Measurements from ENCODE around the gene ITPR2. TPM values are rescaled to one million over a fixed set of nuclear protein-coding genes. Genes with fewer than 3 reads are reported as not detected.
A peak's percentile ranks its signal among the peaks of the same experiment; 100 is the strongest.

Gene ITPR2
- total RNA-seq, 4 donors from 2014 or later, result 32.6 to 49.8 (median 39.9) TPM

DNA sequence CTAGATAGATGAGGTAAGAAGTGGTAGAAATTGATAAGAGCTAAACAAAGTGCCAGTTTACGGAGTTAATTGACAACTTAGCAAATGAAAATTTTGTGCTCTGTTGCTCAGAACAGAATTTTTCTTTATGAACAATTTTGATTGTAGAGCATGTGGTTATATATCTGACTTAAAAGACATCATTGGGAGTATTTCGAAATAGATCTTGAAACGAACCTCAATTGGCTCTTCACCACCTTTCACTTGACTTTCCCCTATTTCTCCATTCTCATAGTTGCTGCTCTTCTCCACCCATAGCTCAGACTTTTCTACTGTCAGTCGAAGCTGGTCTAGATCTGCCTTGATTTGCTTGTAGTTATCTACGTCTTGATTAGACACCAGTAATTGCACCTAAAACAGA, 212.1 kb downstream of the ITPR2 start:
- TF ChIP-seq, protein P1, sequence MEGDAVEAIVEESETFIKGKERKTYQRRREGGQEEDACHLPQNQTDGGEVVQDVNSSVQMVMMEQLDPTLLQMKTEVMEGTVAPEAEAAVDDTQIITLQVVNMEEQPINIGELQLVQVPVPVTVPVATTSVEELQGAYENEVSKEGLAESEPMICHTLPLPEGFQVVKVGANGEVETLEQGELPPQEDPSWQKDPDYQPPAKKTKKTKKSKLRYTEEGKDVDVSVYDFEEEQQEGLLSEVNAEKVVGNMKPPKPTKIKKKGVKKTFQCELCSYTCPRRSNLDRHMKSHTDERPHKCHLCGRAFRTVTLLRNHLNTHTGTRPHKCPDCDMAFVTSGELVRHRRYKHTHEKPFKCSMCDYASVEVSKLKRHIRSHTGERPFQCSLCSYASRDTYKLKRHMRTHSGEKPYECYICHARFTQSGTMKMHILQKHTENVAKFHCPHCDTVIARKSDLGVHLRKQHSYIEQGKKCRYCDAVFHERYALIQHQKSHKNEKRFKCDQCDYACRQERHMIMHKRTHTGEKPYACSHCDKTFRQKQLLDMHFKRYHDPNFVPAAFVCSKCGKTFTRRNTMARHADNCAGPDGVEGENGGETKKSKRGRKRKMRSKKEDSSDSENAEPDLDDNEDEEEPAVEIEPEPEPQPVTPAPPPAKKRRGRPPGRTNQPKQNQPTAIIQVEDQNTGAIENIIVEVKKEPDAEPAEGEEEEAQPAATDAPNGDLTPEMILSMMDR (IDR thresholded peaks at IDR 0.05), result no peak
- TF ChIP-seq EP300 (IDR thresholded peaks at IDR 0.05) (no peak), POLR2A (IDR thresholded peaks at IDR 0.05) (no peak)
- no peaks in the 10 kb centered on the region for H3K9me3 ChIP-seq
- no peaks in the 10 kb centered on the region for H3K4me1 ChIP-seq
- DNase-seq (ENCODE audit: low spot score in 2 of 2), result no peak
- H3K36me3 ChIP-seq, result peaks cover 0 to 22% (median 0%) of the 10 kb centered on the region in 3 donors
- WGBS, 2 donors, result 93 to 96% methylated on average over 5 of the region's 5 CpGs
- no peak overlapping the region for H3K27ac ChIP-seq
- no peak overlapping the region for H3K4me3 ChIP-seq
- no peaks in the 10 kb centered on the region for H3K27me3 ChIP-seq

DNA sequence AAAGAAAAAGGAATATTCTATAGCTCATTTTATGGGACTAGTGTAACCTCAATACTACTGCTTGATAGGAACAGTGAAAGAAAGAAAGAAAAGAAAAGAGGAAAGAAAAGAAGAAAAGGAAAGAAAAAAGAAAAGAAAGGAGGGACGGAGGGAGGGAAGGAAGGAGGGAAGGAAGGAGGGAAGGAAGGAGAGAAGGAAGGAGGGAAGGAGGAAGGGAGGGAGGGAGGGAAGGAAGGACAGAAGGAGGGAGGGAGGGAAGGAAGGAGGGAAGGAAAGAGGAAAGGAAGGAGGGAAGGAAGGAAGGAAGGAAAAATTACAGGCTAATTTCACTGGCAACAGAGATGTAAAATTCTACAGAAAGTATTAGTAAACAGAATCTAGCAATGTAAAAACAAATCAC, 215.5 kb downstream of the ITPR2 start:
- Histone ChIP-seq H3K27ac (no peak overlapping the region), H3K36me3 (peaks cover 0 to 19% (median 0%) of the 10 kb centered on the region in 3 donors), H3K4me1 (no peaks in the 10 kb centered on the region), H3K9me3 (no peaks in the 10 kb centered on the region), H3K27me3 (no peaks in the 10 kb centered on the region), H3K4me3 (no peak overlapping the region)
- 89 to 96% methylated on average over 1 of the region's 1 CpG for WGBS, 2 donors
- DNase-seq (ENCODE audit: low spot score in 2 of 2), result no peak
- TF ChIP-seq POLR2A (IDR thresholded peaks at IDR 0.05), result no peak

DNA sequence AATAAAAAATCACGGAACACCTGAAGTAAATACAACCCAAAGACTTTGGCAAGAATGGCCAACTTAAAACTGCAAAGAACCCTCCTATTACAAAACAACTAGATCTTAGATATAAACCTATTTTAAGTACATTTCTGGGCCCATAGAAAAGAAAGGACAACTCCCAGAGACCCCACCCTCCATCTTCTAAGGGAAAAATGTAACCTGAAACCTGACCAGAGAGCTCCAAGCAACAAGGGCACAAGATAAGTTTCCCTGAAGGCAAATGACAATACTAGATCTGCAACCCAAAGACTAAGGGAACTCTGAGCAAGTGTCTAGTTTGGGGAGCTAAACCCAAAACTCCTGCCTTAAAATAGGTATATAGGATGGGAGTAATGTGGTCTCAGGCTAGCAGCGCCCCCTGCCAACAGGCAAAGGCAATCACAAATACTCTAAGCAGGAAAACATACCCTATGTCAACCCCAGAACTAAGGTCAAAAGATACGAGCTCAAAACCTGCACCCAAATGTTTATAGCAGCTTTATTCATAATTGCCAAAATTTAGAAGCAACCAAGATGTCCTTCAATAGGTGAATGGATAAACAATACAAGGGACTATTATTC, 218.9 kb downstream of the ITPR2 start:
- Histone ChIP-seq H3K4me3 (no peak overlapping the region), H3K4me1 (no peaks in the 10 kb centered on the region), H3K27ac (no peak overlapping the region), H3K36me3 (no peaks in the 10 kb centered on the region), H3K27me3 (no peaks in the 10 kb centered on the region), H3K9me3 (no peaks in the 10 kb centered on the region)
- no peak for TF ChIP-seq EP300 (IDR thresholded peaks at IDR 0.05)
- TF ChIP-seq POLR2A (IDR thresholded peaks at IDR 0.05), result no peak
- TF ChIP-seq, protein P1 (IDR thresholded peaks at IDR 0.05), result peak in 4 of 5 experiments; percentile 24 to 46 (median 36)
- 50 to 53% methylated on average over 3 of the region's 3 CpGs for WGBS, 2 donors
- no peak for DNase-seq (ENCODE audit: low spot score in 2 of 2)

DNA sequence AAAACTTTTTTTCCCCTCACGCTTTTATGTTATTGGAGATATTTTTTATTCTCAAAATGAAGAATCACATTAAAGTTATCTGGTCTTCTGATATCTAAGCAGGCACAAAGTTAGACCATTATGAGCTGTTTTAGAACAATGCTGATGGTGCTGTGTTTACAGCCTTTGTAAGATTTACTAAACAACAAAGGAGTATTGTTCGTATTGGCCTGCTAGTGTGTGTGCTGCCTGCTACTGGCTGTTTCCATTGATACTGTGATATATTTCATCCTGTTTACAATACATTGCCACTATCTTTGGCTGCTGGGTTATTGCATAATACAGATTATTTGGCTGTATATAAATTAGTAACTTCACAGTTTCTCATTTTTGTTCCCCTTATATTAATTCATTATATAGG, 220.8 kb downstream of the ITPR2 start:
- Histone ChIP-seq H3K27ac (peak overlapping the region in 2 of 4 donors; percentile 40 to 60), H3K4me1 (no peaks in the 10 kb centered on the region), H3K36me3 (no peaks in the 10 kb centered on the region), H3K27me3 (no peaks in the 10 kb centered on the region), H3K4me3 (no peak overlapping the region), H3K9me3 (no peaks in the 10 kb centered on the region)
- no peak for TF ChIP-seq POLR2A (IDR thresholded peaks at IDR 0.05)
- 50 to 53% methylated on average over 2 of the region's 2 CpGs for WGBS, 2 donors
- no peak for DNase-seq (ENCODE audit: low spot score in 2 of 2)

DNA sequence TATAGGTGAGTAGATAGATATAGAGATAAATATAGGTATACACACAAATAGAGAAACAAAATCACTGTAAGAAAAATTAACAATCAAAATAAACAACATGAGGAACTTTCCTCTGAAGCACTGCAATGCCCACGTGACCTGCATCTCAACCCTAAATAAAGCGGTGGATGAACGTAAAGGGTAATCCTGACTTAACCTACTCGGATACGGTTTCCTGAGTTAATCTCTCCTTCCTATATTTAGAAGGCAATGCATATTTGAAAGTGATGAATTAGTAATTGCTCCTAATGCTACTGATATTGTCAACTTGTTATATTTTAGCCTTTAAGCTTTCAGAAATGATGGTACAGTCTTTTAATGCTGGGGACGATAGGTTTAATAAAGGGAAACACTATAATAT, 221.4 kb downstream of the ITPR2 start:
- 87 to 88% methylated on average over 6 of the region's 6 CpGs for WGBS, 2 donors
- Histone ChIP-seq H3K4me3 (no peak overlapping the region), H3K27me3 (no peaks in the 10 kb centered on the region)

DNA sequence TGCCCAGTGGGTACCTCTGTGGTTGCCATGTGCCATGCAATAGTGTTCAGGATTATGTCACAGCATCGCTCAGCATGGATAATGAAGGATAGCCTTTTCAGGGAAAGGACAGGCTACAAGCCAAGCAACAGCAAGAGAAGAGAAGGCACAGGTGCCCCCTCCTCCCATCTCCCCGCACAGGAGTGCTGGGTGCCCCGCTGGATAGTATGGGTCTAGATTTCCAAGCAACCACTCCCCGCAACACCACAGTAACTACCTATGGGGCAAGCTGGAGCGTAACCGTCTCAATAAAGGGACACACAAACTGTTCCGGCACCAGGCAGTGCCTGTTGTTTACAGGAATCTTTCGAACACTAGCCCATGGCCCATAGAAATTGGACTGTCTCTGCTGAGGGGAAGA, 222.2 kb downstream of the ITPR2 start:
- DNase-seq (ENCODE audit: low spot score in 2 of 2), result no peak
- TF ChIP-seq, protein P1 (IDR thresholded peaks at IDR 0.05), result no peak
- TF ChIP-seq POLR2A (IDR thresholded peaks at IDR 0.05) (no peak), EP300 (IDR thresholded peaks at IDR 0.05) (no peak)
- Histone ChIP-seq H3K4me1 (no peaks in the 10 kb centered on the region), H3K27ac (no peak overlapping the region), H3K27me3 (no peaks in the 10 kb centered on the region), H3K36me3 (no peaks in the 10 kb centered on the region), H3K9me3 (no peaks in the 10 kb centered on the region), H3K4me3 (no peak overlapping the region)
- WGBS, 2 donors, result 96 to 98% methylated on average over 8 of the region's 8 CpGs

More for the DNA sequence above, 221.4 kb downstream of the ITPR2 start:
- Histone ChIP-seq H3K27ac (peak overlapping the region in 2 of 4 donors; percentile 40 to 60), H3K36me3 (no peaks in the 10 kb centered on the region), H3K4me1 (no peaks in the 10 kb centered on the region), H3K9me3 (no peaks in the 10 kb centered on the region)
- DNase-seq (ENCODE audit: low spot score in 2 of 2), result no peak
- TF ChIP-seq, protein P1 (IDR thresholded peaks at IDR 0.05), result no peak
- no peak for TF ChIP-seq POLR2A (IDR thresholded peaks at IDR 0.05)
- TF ChIP-seq EP300 (IDR thresholded peaks at IDR 0.05), result no peak

Data from tibial nerve (tissue), 4 donors.